ENCODE data around the gene SEC63. TPM values are rescaled to one million over a fixed set of nuclear protein-coding genes. Genes with fewer than 3 reads are reported as not detected.

The SEC63 gene
- polyA plus RNA-seq, 1 of the 3 experiments (the other 2 are of a cell fraction): 13.2 TPM

DNA sequence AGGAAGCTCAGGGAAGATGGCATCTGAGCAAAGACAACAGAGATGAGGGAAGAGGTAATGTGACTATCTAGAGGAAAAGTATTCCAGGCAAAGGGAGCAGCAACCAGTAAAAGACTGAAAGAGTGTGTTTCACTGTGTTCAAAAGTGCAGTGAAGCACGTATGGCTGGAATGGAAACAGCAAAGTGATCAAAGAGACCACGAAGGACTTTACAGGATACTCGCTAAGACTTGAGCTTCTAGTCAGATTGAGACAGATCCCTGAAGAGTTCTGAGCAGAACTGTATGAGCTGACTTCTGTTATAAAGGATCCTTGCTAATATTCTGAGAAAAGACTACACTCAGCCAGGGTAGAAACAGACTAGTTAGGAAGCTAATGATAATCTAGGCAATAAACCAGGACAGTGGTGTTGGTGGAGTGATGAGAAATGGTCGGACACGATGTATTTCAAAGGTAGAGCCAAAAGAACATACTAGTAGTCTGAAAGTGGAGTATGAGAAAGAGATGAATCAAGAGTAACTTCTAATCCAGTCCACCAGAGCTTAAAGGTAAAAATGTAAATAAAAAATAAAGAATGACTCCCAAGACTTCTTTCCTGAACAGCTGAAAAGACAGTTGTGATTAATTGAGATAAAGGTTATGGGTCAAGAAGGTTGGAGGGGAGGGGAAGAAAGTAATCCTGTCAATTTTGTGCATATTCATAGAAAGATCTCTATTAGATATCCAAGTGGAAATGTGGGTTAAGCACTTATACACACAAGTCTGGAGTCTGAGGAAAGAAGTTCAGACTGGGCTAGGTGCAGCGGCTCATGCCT, 14.2 kb downstream of the SEC63 start:
- peaks cover 97% of the 10 kb centered on the region for H3K79me2 ChIP-seq (ENCODE audit: insufficient read depth)
- no peak overlapping the region for H3K27ac ChIP-seq (ENCODE audit: low read depth in 2 of 2, low read length in 1 of 2)
- no peak overlapping the region for H3K9ac ChIP-seq
- H3K4me1 ChIP-seq (ENCODE audit: control insufficient read depth in 1 of 2, insufficient read depth in 2 of 2, low read depth in 1 of 2, low read length in 1 of 2): no peaks in the 10 kb centered on the region; a peak in 1 of 4 replicates
- H3K36me3 ChIP-seq (replicated peaks in 1 of 2; ENCODE audit: control insufficient read depth in 1 of 2, insufficient read depth in 2 of 2, low read length in 1 of 2): peaks cover 0 to 5% of the 10 kb centered on the region in 2 experiments
- H3F3A ChIP-seq (replicated peaks; ENCODE audit: insufficient read depth): no peaks in the 10 kb centered on the region
- TF ChIP-seq JUND (IDR thresholded peaks at IDR 0.05) (no peak), POLR2AphosphoS5 (IDR thresholded peaks at IDR 0.05; ENCODE audit: low read depth, low read length) (no peak), YY1 (IDR thresholded peaks at IDR 0.05; ENCODE audit: low read depth) (no peak), FOXJ3 (CRISPR knock-in tag; IDR thresholded peaks at IDR 0.05) (no peak), RFX5 (IDR thresholded peaks at IDR 0.05; ENCODE audit: low read length) (no peak), NFIC (IDR thresholded peaks at IDR 0.05; ENCODE audit: borderline replicate concordance) (no peak), NRF1 (IDR thresholded peaks at IDR 0.05; ENCODE audit: low read depth, low read length) (no peak), SIN3A (IDR thresholded peaks at IDR 0.05; ENCODE audit: borderline replicate concordance, low read depth, low read length) (no peak), SMC3 (IDR thresholded peaks at IDR 0.05; ENCODE audit: low read depth, low read length) (no peak)
- TF ChIP-seq, protein P1, sequence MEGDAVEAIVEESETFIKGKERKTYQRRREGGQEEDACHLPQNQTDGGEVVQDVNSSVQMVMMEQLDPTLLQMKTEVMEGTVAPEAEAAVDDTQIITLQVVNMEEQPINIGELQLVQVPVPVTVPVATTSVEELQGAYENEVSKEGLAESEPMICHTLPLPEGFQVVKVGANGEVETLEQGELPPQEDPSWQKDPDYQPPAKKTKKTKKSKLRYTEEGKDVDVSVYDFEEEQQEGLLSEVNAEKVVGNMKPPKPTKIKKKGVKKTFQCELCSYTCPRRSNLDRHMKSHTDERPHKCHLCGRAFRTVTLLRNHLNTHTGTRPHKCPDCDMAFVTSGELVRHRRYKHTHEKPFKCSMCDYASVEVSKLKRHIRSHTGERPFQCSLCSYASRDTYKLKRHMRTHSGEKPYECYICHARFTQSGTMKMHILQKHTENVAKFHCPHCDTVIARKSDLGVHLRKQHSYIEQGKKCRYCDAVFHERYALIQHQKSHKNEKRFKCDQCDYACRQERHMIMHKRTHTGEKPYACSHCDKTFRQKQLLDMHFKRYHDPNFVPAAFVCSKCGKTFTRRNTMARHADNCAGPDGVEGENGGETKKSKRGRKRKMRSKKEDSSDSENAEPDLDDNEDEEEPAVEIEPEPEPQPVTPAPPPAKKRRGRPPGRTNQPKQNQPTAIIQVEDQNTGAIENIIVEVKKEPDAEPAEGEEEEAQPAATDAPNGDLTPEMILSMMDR (IDR thresholded peaks at IDR 0.05): no peak
- TF ChIP-seq, protein P2, sequence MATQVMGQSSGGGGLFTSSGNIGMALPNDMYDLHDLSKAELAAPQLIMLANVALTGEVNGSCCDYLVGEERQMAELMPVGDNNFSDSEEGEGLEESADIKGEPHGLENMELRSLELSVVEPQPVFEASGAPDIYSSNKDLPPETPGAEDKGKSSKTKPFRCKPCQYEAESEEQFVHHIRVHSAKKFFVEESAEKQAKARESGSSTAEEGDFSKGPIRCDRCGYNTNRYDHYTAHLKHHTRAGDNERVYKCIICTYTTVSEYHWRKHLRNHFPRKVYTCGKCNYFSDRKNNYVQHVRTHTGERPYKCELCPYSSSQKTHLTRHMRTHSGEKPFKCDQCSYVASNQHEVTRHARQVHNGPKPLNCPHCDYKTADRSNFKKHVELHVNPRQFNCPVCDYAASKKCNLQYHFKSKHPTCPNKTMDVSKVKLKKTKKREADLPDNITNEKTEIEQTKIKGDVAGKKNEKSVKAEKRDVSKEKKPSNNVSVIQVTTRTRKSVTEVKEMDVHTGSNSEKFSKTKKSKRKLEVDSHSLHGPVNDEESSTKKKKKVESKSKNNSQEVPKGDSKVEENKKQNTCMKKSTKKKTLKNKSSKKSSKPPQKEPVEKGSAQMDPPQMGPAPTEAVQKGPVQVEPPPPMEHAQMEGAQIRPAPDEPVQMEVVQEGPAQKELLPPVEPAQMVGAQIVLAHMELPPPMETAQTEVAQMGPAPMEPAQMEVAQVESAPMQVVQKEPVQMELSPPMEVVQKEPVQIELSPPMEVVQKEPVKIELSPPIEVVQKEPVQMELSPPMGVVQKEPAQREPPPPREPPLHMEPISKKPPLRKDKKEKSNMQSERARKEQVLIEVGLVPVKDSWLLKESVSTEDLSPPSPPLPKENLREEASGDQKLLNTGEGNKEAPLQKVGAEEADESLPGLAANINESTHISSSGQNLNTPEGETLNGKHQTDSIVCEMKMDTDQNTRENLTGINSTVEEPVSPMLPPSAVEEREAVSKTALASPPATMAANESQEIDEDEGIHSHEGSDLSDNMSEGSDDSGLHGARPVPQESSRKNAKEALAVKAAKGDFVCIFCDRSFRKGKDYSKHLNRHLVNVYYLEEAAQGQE (IDR thresholded peaks at IDR 0.05; ENCODE audit: low read depth, low read length): no peak
- TF ChIP-seq, protein P3, sequence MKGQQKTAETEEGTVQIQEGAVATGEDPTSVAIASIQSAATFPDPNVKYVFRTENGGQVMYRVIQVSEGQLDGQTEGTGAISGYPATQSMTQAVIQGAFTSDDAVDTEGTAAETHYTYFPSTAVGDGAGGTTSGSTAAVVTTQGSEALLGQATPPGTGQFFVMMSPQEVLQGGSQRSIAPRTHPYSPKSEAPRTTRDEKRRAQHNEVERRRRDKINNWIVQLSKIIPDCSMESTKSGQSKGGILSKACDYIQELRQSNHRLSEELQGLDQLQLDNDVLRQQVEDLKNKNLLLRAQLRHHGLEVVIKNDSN (IDR thresholded peaks at IDR 0.05; ENCODE audit: borderline replicate concordance, low read depth): no peak
- no peak overlapping the region for H3K4me3 ChIP-seq (ENCODE audit: low read depth in 2 of 2, low read length in 1 of 2)
- CTCF ChIA-PET: interaction anchor here (1.2 to 2.8 kb wide), 3 partner anchors 13 to 96 kb away, joined by 3 to 7 read pairs (median 3); no protein-coding TSS in a partner anchor
- no peaks in the 10 kb centered on the region for H3K27me3 ChIP-seq (ENCODE audit: insufficient read depth)
- no peaks in the 10 kb centered on the region for H3K9me2 ChIP-seq
- H3K4me2 ChIP-seq: no peak overlapping the region
- 94% methylated on average over 6 of the region's 6 CpGs for WGBS (ENCODE audit: low lambda C conversion rate)
- no peak overlapping the region for H2AFZ ChIP-seq (ENCODE audit: low read depth)
- peaks cover 93% of the 10 kb centered on the region for H4K20me1 ChIP-seq (ENCODE audit: insufficient read depth)
- no peaks in the 10 kb centered on the region for H3K9me3 ChIP-seq
- no peak for DNase-seq
- POLR2A ChIA-PET: no interaction called here

Measured in SK-N-SH (cell line).